COLO829 (cell line): ENCODE data around the gene SP4.

ENCODE experiments used
- DNase-seq: peaks from one replicate; pipeline ENCODE4 v3.0.0; 2012; ENCODE audit warnings: low spot score

SP4 gene

GRCh38 chr7:21427871-21428658, at the start of gene SP4:
Gene SP4 (plus strand): TSS chr7:21428083. CDS start chr7:21428252, 169 bp downstream.
- peak; percentile 96 for DNase-seq

DNA sequence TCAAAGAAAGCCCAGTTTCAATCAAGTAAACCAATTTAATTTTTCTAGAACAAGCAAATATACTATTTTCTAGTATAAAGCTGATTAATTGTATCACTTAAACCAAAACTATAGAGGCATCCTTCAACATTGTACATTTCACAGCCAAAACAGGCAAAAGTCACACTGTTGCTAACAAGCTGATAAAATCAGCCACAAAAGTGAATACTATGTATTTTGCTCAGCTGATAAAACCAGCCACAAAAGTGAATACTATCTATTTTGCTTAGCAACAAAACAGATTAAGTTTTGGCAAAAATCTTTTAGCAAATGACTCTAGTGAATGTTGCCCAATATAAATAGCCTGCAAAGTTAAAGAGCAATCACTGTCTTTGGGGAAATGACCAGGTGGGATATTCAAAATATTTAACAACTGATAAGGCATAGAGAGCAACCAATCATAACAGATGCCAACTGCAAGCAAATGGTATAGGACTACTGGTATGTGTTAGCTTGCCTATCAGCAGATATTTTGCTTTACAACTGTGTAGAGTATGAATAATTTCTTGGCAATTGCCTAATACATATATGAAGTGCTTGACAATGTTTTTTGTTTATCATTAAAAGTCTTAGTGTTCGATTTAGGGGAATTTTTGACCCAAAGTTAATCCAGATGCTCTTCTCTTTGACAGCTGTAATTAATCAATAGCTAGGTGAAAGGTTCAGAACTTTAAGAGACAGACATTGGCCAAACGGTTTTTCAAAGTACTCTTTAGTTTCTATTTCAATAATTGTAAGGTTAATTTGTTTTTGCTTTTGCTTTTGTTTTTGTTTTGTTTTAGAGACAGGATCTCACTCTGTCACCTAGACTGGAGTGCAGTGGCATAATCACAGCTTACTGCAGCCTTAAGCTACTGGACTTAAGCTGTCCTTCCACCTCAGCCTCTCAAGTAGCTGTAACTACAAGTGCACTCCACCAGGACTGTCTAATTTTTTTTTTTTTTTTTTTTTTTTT, 44.4 kb upstream of the SP4 start:
- no peak for DNase-seq

DNA sequence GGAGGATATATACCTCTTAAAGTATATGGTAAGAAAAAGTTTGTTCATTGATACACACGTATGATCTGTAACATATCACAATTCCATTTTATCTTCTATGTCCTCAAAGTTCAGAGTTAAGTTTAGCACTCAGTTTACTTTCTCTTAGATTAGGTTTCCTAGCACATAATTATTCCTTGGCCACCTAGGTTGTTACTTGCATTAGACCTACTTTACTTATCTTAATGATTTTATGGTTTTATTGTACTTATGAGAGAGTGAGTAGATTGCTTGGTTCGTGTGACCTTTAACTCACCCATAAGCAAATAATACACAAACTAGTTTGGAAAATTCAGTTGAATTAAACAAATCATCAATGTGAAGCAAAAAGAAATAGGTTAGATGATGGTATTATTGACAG, 33.9 kb upstream of the SP4 start:
- no peak for DNase-seq

DNA sequence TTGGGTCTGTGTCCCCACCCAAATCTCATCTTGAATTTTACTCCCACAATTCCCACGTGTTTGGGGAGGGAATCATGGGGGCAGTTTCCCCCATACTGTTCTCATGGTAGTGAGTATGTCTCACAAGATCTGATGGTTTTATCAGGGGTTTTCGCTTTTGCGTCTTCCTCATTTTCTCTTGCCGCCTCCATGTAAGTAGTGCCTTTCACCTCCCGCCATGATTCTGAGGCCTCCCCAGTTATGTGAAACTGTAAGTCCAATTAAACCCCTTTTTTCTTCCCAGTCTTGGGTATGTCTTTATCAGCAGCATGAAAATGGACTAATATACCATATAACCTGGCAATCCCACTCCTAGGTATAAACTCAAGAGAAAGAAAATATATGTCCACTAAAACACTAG, 25.9 kb upstream of the SP4 start:
- DNase-seq, result no peak

DNA sequence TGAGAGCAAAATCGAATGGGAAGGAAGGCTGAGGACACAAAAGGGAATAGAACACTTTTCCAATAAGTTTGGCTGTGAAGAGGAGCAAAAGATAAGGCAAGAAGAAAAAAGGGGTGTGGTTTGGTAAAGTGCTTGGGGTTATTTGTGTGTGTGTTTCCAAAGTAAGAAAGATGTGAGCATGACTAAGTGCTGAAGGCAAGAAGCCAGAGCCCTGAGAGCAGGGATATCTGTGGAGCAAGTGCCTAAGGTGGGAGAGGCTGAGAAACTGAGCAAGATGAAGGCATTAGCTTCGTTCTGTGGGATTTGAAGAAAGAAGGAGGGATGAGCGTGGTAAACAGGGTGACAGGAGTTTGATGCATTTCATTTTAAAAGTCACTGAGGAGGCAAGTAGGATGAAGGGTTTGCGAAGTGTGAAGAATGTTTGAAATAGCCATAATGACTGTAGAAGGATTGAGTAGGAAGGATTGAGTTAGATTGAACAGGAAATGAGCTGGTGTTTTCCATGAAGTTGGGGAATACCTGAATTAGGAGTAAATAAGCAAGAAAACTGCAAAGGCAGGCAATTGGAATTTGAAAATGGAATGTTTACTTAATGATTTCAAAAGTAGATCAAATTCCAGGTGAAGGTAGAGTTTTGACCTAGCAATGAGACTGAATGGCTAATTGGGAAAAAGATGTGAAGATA, 19.9 kb upstream of the SP4 start:
- DNase-seq, result no peak

- no peak for DNase-seq
These were observed 19.4 kb upstream of the SP4 start for GRCh38 chr7:21408481-21408820.

DNA sequence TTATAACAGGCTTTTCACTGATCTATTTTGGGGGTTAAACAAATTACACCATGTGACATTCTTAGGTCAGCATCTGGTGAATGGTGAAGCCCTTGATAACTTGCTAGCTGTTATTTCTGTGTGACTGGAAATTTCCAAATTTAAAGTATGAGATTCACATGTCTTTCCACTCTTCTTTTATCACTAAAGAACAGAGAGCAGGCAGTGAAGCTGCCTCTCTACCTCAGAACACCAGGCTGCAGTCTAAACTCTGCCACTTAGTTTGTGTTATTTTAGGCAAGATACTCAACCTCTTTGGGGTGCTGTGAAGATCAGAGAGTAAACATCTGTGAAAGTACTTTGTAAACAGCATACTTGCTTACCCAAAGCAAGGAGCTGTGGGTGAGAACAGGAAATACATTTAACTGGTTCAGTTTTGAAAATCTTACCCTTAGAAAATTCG, 15.5 kb upstream of the SP4 start:
- DNase-seq, result no peak

GRCh38 chr7:21412957-21413356, 14.9 kb upstream of the SP4 start:
- peak; percentile 64 for DNase-seq

GRCh38 chr7:21413502-21413901, 14.4 kb upstream of the SP4 start:
- no peak for DNase-seq

DNA sequence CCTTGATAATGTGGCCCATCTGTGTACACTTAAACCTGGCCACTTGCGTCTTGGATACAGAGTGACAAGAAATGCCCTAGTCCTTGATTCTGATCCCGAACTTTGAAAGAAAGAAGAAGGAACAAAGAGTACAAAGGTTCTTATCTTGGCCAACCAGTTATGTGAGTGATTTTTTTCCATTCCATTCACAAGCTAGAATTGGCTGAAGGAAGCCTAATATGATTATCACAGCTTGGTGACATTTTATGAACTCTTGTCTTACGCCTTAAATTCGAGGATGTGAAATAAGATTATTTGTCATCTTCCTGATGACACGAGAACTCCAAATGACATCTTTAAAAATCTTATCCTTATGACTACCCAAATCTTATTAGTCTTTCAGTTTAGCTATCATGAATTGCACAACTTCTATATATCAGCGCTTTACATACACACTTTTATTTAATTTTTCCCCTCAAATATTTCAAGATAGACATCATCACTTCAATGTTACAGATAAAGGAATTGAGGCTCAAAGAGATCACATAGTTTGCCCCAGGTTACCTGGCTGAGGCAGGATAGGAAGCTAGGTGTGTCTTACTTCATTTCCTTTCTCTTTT, 13.0 kb upstream of the SP4 start:
- no peak for DNase-seq

DNA sequence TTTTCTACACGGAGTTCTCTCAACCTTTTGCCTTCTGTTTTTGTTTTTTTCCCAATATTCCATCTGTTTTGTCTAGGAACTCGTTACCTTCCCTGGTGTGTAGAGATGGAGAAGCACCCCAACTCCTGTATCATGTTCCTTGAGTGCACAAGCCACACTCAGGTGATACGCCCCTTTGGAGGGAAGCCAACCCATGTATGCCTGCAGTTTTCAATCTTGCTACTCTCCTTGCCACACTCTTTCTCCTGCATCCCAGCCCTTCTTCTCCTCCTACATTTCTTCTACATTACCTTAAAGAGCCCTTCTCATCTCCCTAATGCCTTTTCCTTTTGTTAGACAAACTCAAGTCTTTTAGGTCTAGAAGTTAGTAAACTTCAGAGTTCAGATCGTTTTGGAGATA, 10.2 kb upstream of the SP4 start:
- DNase-seq, result no peak

GRCh38 chr7:21422751-21423150, 5.1 kb upstream of the SP4 start:
- DNase-seq, result no peak

- no peak for DNase-seq
These were observed 2.6 kb upstream of the SP4 start for GRCh38 chr7:21425290-21425689.

GRCh38 chr7:21426286-21427181, 1.3 kb upstream of the SP4 start:
- DNase-seq, result peak; percentile 26

DNA sequence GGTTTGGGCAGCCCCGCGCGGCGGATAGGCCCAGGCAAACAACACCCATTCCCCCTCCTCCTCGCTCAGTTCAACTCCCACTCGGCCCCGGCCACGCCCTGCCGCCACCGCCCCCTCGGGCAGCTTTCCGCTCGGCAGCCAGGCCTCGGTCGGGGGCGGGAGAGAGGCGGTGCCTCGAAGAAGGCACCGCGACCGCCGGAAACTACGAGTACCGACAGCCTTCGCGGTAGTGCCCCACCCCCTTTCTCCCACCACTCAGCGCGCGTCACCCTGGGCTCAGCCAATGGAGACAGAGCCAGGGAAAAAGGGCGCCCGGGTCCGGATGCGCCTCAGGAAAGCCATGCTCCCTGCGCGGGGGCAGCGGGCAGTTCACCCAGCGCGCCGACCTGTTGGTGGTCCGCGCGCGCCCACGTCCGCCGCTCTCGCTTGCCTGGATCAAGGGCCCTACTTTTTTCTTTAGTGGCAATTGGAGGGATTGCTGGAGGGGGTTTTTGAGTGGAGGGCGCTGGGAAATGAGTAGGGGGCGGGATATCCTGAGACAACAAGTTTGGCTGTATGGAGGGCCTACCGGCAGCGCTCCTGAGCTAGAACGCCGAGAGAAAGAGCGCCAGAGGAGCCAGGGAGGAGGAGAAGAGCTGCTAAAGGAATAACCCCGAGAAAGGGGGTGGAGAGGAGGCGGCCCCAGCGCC, 557 bp upstream of the SP4 start:
- DNase-seq, result peak; percentile 98

- DNase-seq, result no peak
These were observed 717 bp downstream of the SP4 start for GRCh38 chr7:21428659-21428941.

GRCh38 chr7:21429021-21429420, 1.1 kb downstream of the SP4 start:
- no peak for DNase-seq

DNA sequence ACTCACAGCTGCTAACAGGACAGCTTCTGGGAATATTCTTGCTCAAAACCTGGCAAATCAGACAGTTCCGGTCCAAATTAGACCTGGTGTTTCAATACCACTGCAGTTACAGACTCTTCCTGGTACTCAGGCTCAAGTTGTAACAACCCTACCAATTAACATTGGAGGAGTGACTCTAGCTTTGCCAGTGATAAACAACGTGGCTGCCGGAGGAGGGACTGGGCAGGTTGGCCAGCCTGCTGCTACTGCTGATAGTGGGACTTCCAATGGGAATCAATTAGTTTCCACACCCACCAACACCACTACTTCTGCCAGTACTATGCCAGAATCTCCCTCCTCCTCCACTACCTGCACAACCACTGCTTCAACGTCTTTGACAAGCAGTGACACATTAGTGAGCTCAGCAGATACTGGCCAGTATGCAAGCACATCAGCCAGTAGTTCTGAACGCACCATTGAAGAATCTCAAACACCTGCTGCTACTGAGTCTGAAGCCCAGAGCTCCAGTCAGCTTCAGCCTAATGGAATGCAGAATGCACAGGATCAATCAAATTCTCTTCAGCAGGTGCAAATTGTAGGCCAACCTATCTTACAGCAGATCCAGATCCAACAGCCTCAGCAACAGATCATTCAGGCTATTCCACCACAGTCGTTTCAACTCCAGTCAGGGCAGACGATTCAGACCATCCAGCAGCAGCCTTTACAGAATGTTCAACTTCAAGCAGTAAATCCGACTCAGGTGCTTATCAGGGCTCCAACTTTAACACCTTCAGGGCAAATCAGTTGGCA, 2.1 kb downstream of the SP4 start:
- DNase-seq, result no peak

DNA sequence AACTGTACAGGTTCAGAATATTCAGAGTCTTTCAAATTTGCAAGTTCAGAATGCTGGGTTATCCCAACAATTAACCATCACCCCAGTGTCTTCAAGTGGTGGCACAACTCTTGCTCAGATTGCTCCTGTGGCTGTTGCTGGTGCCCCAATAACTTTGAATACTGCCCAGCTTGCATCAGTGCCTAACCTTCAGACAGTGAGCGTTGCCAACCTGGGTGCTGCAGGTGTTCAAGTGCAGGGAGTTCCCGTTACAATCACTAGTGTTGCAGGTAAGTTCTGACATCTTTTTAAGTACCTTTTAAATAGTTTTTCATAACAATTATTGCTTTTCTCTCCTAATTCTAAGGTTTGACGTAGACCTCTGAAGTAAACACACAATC, 2.7 kb downstream of the SP4 start:
- no peak for DNase-seq
